ENCODE measurements around the gene EID3. TPM values are rescaled to one million over a fixed set of nuclear protein-coding genes. Genes with fewer than 3 reads are reported as not detected.

EID3 gene
- total and polyA plus RNA-seq, 9 of the 15 experiments (the other 6 are each of a cell fraction or from before 2014, with no cell fraction given): 0.07 to 3.5 (median 0.42) TPM

DNA sequence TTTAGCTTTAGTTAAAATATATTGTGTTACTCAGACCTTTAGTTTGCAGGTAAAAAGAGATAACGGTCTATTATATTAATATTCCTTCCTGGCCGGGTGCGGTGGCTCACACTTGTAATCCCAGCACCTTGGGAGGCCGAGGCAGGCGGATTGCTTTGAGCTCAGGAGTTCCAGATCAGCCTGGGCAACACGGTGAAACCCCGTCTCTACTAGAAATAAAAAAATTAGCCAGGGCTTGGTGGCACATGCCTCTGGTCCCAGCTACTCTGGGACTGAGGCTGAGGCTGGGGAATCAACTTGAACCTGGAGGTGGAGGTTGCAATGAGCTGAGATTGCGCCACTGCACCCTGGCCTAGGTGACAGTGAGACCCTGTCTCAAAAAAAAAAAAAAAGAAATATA lies 13.2 kb upstream of the EID3 start:
- Histone ChIP-seq H3K9me1 (ENCODE audit: control insufficient read depth, insufficient read depth, low read length) (peaks cover 3% of the 10 kb centered on the region), H4K20me1 (replicated peaks; ENCODE audit: control insufficient read depth, insufficient read depth, low read length) (peaks cover 15% of the 10 kb centered on the region), H3K9ac (ENCODE audit: insufficient read depth in 1 of 2, low read depth in 2 of 2, low read length in 2 of 2) (peak overlapping the region in 1 of 2 experiments; percentile 39; a peak in 1 of 4 replicates), H3K27me3 (ENCODE audit: control insufficient read depth in 2 of 2, insufficient read depth in 2 of 2, low read length in 2 of 2) (no peaks in the 10 kb centered on the region), H3K4me3 (no peak overlapping the region), H3K36me3 (ENCODE audit: control insufficient read depth, insufficient read depth, low read length) (peaks cover 57% of the 10 kb centered on the region), H3K4me1 (replicated peaks in 1 of 2; ENCODE audit: control insufficient read depth in 2 of 2, insufficient read depth in 2 of 2, low read length in 2 of 2) (peaks cover 5 to 12% of the 10 kb centered on the region in 2 experiments; a peak in 4 of 5 replicates), H3K27ac (ENCODE audit: extremely low read depth, low read depth, low read length) (no peak overlapping the region), H3K4me2 (ENCODE audit: insufficient read depth, low read length) (peak overlapping the region; percentile 8; the same call in 1 of the 2 replicates), H3K9me3 (replicated peaks; ENCODE audit: control insufficient read depth, insufficient read depth, low read depth, low read length) (no peaks in the 10 kb centered on the region), H3K79me2 (ENCODE audit: control insufficient read depth, insufficient read depth, low read length) (peaks cover 82% of the 10 kb centered on the region), H2AFZ (ENCODE audit: low read depth, low read length) (no peak overlapping the region)
- DNase-seq (ENCODE audit: extremely low read depth in 1 of 4, low spot score in 3 of 4): no peak
- intact Hi-C loops (cut with micrococcal nuclease) (no loop called here), in situ Hi-C loops (cut with MboI) (loop anchor here (10.0 kb wide), 1 partner anchor 76 kb away; the partner anchor contains the start of gene TXNRD1)
- ChIA-PET CTCF (ENCODE audit: low intra/inter-chr PET ratio) (no interaction called here), POLR2A (interaction anchor here (4.4 to 9.5 kb wide), 3 partner anchors 8 to 71 kb away, joined by 28 to 104 read pairs (median 67); partner anchors contain the start of gene TXNRD1)
- no peak for FAIRE-seq
- TF ChIP-seq ZBTB7A (IDR thresholded peaks at IDR 0.05; ENCODE audit: borderline replicate concordance, control insufficient read depth, low read depth, low read length): no peak
- TF ChIP-seq, protein P1, sequence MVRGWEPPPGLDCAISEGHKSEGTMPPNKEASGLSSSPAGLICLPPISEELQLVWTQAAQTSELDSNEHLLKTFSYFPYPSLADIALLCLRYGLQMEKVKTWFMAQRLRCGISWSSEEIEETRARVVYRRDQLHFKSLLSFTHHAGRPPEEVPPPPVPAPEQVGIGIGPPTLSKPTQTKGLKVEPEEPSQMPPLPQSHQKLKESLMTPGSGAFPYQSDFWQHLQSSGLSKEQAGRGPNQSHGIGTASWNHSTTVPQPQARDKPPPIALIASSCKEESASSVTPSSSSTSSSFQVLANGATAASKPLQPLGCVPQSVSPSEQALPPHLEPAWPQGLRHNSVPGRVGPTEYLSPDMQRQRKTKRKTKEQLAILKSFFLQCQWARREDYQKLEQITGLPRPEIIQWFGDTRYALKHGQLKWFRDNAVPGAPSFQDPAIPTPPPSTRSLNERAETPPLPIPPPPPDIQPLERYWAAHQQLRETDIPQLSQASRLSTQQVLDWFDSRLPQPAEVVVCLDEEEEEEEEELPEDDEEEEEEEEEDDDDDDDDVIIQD (CRISPR knock-in tag; IDR thresholded peaks at IDR 0.05): no peak
- no peak for TF ChIP-seq SUPT5H (IDR thresholded peaks at IDR 0.05)
- TF ChIP-seq ZBED1 (IDR thresholded peaks at IDR 0.05): no peak
- TF ChIP-seq ZNF707 (CRISPR knock-in tag; conservative IDR thresholded peaks at IDR 0.05): no peak
- peak; percentile 62 for TF ChIP-seq RBFOX2 (IDR thresholded peaks at IDR 0.05; ENCODE audit: low read depth, low read length)
- TF ChIP-seq, protein P2, sequence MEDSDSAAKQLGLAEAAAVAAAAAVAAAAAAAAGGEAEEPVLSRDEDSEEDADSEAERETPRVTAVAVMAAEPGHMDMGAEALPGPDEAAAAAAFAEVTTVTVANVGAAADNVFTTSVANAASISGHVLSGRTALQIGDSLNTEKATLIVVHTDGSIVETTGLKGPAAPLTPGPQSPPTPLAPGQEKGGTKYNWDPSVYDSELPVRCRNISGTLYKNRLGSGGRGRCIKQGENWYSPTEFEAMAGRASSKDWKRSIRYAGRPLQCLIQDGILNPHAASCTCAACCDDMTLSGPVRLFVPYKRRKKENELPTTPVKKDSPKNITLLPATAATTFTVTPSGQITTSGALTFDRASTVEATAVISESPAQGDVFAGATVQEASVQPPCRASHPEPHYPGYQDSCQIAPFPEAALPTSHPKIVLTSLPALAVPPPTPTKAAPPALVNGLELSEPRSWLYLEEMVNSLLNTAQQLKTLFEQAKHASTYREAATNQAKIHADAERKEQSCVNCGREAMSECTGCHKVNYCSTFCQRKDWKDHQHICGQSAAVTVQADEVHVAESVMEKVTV (CRISPR knock-in tag; IDR thresholded peaks at IDR 0.05): no peak
- BruUV-seq (replicated peaks): no TSS peak
- ATAC-seq: no peak
- 96% methylated on average over 8 of the region's 8 CpGs for WGBS (ENCODE audit: insufficient coverage, low coverage, missing lambda C conversion rate)
